Measurements from ENCODE around the gene ITPR1. TPM values are rescaled to one million over a fixed set of nuclear protein-coding genes. Genes with fewer than 3 reads are reported as not detected.
A peak's percentile ranks its signal among the peaks of the same experiment; 100 is the strongest.

Gene ITPR1
- polyA plus RNA-seq, 1 donor from 2014 or later, result 2.1 TPM

- Histone ChIP-seq H3K27me3 (ENCODE audit: insufficient read depth, low read depth, low read length) (no peaks in the 10 kb centered on the region), H4K20me1 (ENCODE audit: insufficient read depth) (no peaks in the 10 kb centered on the region), H3K36me3 (ENCODE audit: insufficient read depth, low read length) (no peaks in the 10 kb centered on the region), H3K9me3 (ENCODE audit: low read length) (no peaks in the 10 kb centered on the region), H2AFZ (ENCODE audit: low read depth, low read length) (no peak overlapping the region), H3K79me2 (replicated peaks; ENCODE audit: insufficient read depth, low read length) (no peaks in the 10 kb centered on the region), H3F3A (ENCODE audit: insufficient read depth, low read length, poor library complexity, severe bottlenecking) (no peaks in the 10 kb centered on the region), H3K9me2 (ENCODE audit: insufficient read depth, low read length) (no peaks in the 10 kb centered on the region), H3K9ac (ENCODE audit: low read length) (no peak overlapping the region), H3K4me2 (ENCODE audit: low read length) (no peak overlapping the region), H3K27ac (ENCODE audit: low read length) (no peak overlapping the region), H3K4me3 (ENCODE audit: low read length) (no peak overlapping the region)
- TF ChIP-seq POLR2AphosphoS5 (IDR thresholded peaks at IDR 0.05) (no peak), EZH2 (IDR thresholded peaks at IDR 0.05; ENCODE audit: borderline replicate concordance, insufficient read depth, low read length, poor library complexity, severe bottlenecking) (no peak), EP300 (conservative IDR thresholded peaks at IDR 0.05; ENCODE audit: poor library complexity, severe bottlenecking) (peak; percentile 29), MXI1 (conservative IDR thresholded peaks at IDR 0.05; ENCODE audit: poor library complexity, severe bottlenecking) (no peak), REST (IDR thresholded peaks at IDR 0.05; ENCODE audit: borderline replicate concordance) (no peak), CTCF (IDR thresholded peaks at IDR 0.05; ENCODE audit: poor library complexity, severe bottlenecking) (no peak)
Measured at GRCh38 chr3:4889896-4890295, 396.7 kb downstream of the ITPR1 start.

- Histone ChIP-seq H3K4me2 (ENCODE audit: low read length) (no peak overlapping the region), H3K27ac (ENCODE audit: low read length) (no peak overlapping the region), H4K20me1 (ENCODE audit: insufficient read depth) (no peaks in the 10 kb centered on the region), H3F3A (ENCODE audit: insufficient read depth, low read length, poor library complexity, severe bottlenecking) (no peaks in the 10 kb centered on the region), H2AFZ (ENCODE audit: low read depth, low read length) (no peak overlapping the region), H3K36me3 (ENCODE audit: insufficient read depth, low read length) (no peaks in the 10 kb centered on the region), H3K9me3 (ENCODE audit: low read length) (no peaks in the 10 kb centered on the region), H3K79me2 (replicated peaks; ENCODE audit: insufficient read depth, low read length) (no peaks in the 10 kb centered on the region), H3K4me3 (ENCODE audit: low read length) (no peak overlapping the region), H3K9me2 (ENCODE audit: insufficient read depth, low read length) (no peaks in the 10 kb centered on the region), H3K9ac (ENCODE audit: low read length) (no peak overlapping the region), H3K27me3 (ENCODE audit: insufficient read depth, low read depth, low read length) (no peaks in the 10 kb centered on the region)
- no peak for TF ChIP-seq RAD21 (conservative IDR thresholded peaks at IDR 0.05)
- no peak for TF ChIP-seq SMC3 (conservative IDR thresholded peaks at IDR 0.05; ENCODE audit: poor library complexity)
- no peak for TF ChIP-seq REST (IDR thresholded peaks at IDR 0.05; ENCODE audit: borderline replicate concordance)
Measured at GRCh38 chr3:4894891-4895530, 401.9 kb downstream of the ITPR1 start.

All from neural cell (in vitro differentiated cells).